A549 (cell line): ENCODE data around the gene SLC2A13. TPM values are rescaled to one million over a fixed set of nuclear protein-coding genes. Genes with fewer than 3 reads are reported as not detected.

Experiments used
- ATAC-seq, 2 experiments: fragments of 200-7000 bp in 1 of 2; fragments of >200 bp in 1 of 2; cut with Nextera tagmentation in 1 of 2; cut with Tn5 transposase in 1 of 2; 3 replicates each; pipeline versions ENCODE4 v1.8.0 to v1.9.1; 2018 to 2020; ENCODE audit warnings: mild to moderate bottlenecking in 1 of 2, moderate library complexity in 1 of 2
- CTCF ChIA-PET: fragments of 300-600 bp; sonication (Branson Sonifier 250); formaldehyde crosslinking; extraction: SDS; loops from one replicate; lab custom pipeline; 2021; ENCODE audit warnings: antibody characterized with exemption, inconsistent platforms; lab: Yijun Ruan, JAX
- POLR2A ChIA-PET: fragments of 350-600 bp; formaldehyde crosslinking; extraction: SDS; loops from one replicate; lab custom pipeline; 2021; ENCODE audit warnings: antibody characterized with exemption, inconsistent platforms; lab: Yijun Ruan, JAX
- DNase-seq, 2 experiments: peaks; one replicate each; pipeline versions ENCODE4 v3.0.0 to v3.0.0-alpha.2; 2011 to 2016; ENCODE audit warnings: low read depth in 1 of 2, low spot score in 1 of 2
- FAIRE-seq: peaks from 2 replicates; lab custom pipeline; 2011; peaks lifted over from hg19 to GRCh38; lab: Jason Lieb, UNC
- H3K27ac ChIP-seq, 2 experiments: fragments of >200 bp; sonication (Bioruptor Twin); formaldehyde crosslinking; 3 replicates each; pipeline ENCODE4 v1.5.1; 2016 to 2017
- H3K4me1 ChIP-seq: fragments of >200 bp; sonication (Bioruptor Twin); formaldehyde crosslinking; 3 replicates; pipeline ENCODE4 v1.6.1; 2016
- H3K4me2 ChIP-seq: fragments of >200 bp; sonication (Bioruptor Twin); formaldehyde crosslinking; 3 replicates; pipeline ENCODE4 v1.6.1; 2016
- H3K4me3 ChIP-seq: fragments of >200 bp; sonication (Bioruptor Twin); formaldehyde crosslinking; 3 replicates; pipeline ENCODE4 v1.5.1; 2016
- H3K9me3 ChIP-seq: fragments of >200 bp; sonication (Bioruptor Twin); formaldehyde crosslinking; 3 replicates; pipeline ENCODE4 v1.6.1; 2016
- BCL3 ChIP-seq: fragments of >200 bp; sonication (Bioruptor Twin); formaldehyde crosslinking; IDR thresholded peaks from 3 replicates; pipeline ENCODE4 v1.6.1; 2016
- CBX2 ChIP-seq: fragments of 200-600 bp; sonication (generic); IDR thresholded peaks from 2 replicates; pipeline ENCODE4 v1.6.1; 2016; ENCODE audit warnings: low read depth, mild to moderate bottlenecking, borderline replicate concordance
- CEBPB ChIP-seq, 2 experiments: fragments of >200 bp in 1 of 2; sonication (Bioruptor Twin) in 1 of 2; formaldehyde crosslinking in 1 of 2; IDR thresholded peaks; 2 replicates each; pipeline ENCODE4 v1.6.1; 2012 to 2016
- CHD2 ChIP-seq: fragments of 150-350 bp; IDR thresholded peaks from 2 replicates; pipeline ENCODE4 v1.6.1; 2014; ENCODE audit warnings: low read length; ENCODE audit not compliant: partially characterized antibody
- E2F6 ChIP-seq: IDR thresholded peaks from 2 replicates; pipeline ENCODE4 v1.6.1; 2012; ENCODE audit warnings: low read depth, borderline replicate concordance
- EHF ChIP-seq: fragments of 250-450 bp; sonication (Bioruptor Pico); IDR thresholded peaks from 2 replicates; pipeline ENCODE4 v1.5.0; 2020; ENCODE audit warnings: mild to moderate bottlenecking
- EP300 ChIP-seq, 2 experiments: fragments of >200 bp; sonication (Bioruptor Twin); formaldehyde crosslinking; IDR thresholded peaks; 2 replicates in 1 of 2; 3 replicates in 1 of 2; pipeline ENCODE4 v1.6.1; 2016 to 2017
- HOXB5 ChIP-seq: fragments of 250-450 bp; sonication (Bioruptor Pico); IDR thresholded peaks from 2 replicates; pipeline ENCODE4 v1.5.0; 2020; ENCODE audit warnings: mild to moderate bottlenecking, moderate library complexity
- JUNB ChIP-seq: fragments of >200 bp; sonication (Bioruptor Twin); formaldehyde crosslinking; IDR thresholded peaks from 2 replicates; pipeline ENCODE4 v1.6.1; 2016
- KDM5A ChIP-seq: fragments of 200-600 bp; sonication (generic); IDR thresholded peaks from 2 replicates; pipeline ENCODE4 v1.6.1; 2016; ENCODE audit warnings: antibody characterized with exemption, mild to moderate bottlenecking
- MAX ChIP-seq: IDR thresholded peaks from 2 replicates; pipeline ENCODE4 v1.6.1; 2012
- MYC ChIP-seq: IDR thresholded peaks from 2 replicates; pipeline ENCODE4 v1.6.1; 2012; ENCODE audit warnings: mild to moderate bottlenecking, inconsistent platforms, low read length, improper control_type of control experiment, borderline replicate concordance
- NPAS2 ChIP-seq: fragments of 250-450 bp; sonication (Bioruptor Pico); IDR thresholded peaks from 2 replicates; pipeline ENCODE4 v1.8.0; 2022; ENCODE audit warnings: mild to moderate bottlenecking, moderate library complexity, borderline replicate concordance
- PHF8 ChIP-seq: fragments of 200-600 bp; sonication (generic); IDR thresholded peaks from 2 replicates; pipeline ENCODE4 v1.6.1; 2016; ENCODE audit warnings: low read depth, mild to moderate bottlenecking, antibody characterized with exemption, moderate library complexity, borderline replicate concordance
- POLR2A ChIP-seq: IDR thresholded peaks from 2 replicates; pipeline ENCODE4 v1.6.1; 2012; ENCODE audit warnings: mild to moderate bottlenecking, low read length
- RAD21 ChIP-seq, 2 experiments: fragments of >200 bp in 1 of 2; sonication (Bioruptor Twin) in 1 of 2; formaldehyde crosslinking in 1 of 2; IDR thresholded peaks in 1 of 2; conservative IDR thresholded peaks in 1 of 2; 2 replicates in 1 of 2; 3 replicates in 1 of 2; pipeline ENCODE4 v1.6.1; 2012 to 2018; ENCODE audit warnings: inconsistent platforms in 1 of 2
- RARB ChIP-seq: fragments of 250-450 bp; sonication (Bioruptor Pico); IDR thresholded peaks from 2 replicates; pipeline ENCODE4 v1.8.0; 2021; ENCODE audit warnings: mild to moderate bottlenecking, moderate library complexity
- RCOR1 ChIP-seq: fragments of 150-350 bp; IDR thresholded peaks from 2 replicates; pipeline ENCODE4 v1.6.1; 2014; ENCODE audit warnings: antibody characterized with exemption, low read length, low read depth
- RNF2 ChIP-seq: fragments of 200-600 bp; sonication (generic); IDR thresholded peaks from 2 replicates; pipeline ENCODE4 v1.6.1; 2016; ENCODE audit warnings: low read depth, mild to moderate bottlenecking, antibody characterized with exemption, moderate library complexity, borderline replicate concordance
- SMC3 ChIP-seq: fragments of >200 bp; sonication (Bioruptor Twin); formaldehyde crosslinking; IDR thresholded peaks from 3 replicates; pipeline ENCODE4 v1.6.1; 2018; ENCODE audit warnings: inconsistent platforms
- TFCP2L1 ChIP-seq: fragments of 250-450 bp; sonication (Bioruptor Pico); IDR thresholded peaks from 2 replicates; pipeline ENCODE4 v1.5.0; 2021; ENCODE audit warnings: mild to moderate bottlenecking
- TP53 ChIP-seq: fragments of 250-450 bp; sonication (Bioruptor Pico); IDR thresholded peaks from 2 replicates; pipeline ENCODE4 v1.5.0; 2021; ENCODE audit warnings: mild to moderate bottlenecking, moderate library complexity
- USF2 ChIP-seq: fragments of 450-650 bp; IDR thresholded peaks from 2 replicates; pipeline ENCODE4 v1.6.1; 2014; ENCODE audit warnings: antibody characterized with exemption
- ZFP36 ChIP-seq: fragments of 450-650 bp; IDR thresholded peaks from 2 replicates; pipeline ENCODE4 v1.6.1; 2014; ENCODE audit warnings: borderline replicate concordance; ENCODE audit not compliant: partially characterized antibody
- ZNF302 ChIP-seq: fragments of 250-450 bp; sonication (Bioruptor Pico); IDR thresholded peaks from 2 replicates; pipeline ENCODE4 v1.9.0; 2021; ENCODE audit warnings: inconsistent platforms, mild to moderate bottlenecking, moderate library complexity
- WGBS: methylation state at CpG from one replicate; pipeline ENCODE4 v1.1.6; 2017; ENCODE audit errors: missing lambda C conversion rate; 5-methylcytosine and 5-hydroxymethylcytosine counted together
- polyA plus RNA-seq, 4 experiments: library from polyadenylated mRNA; depleted of rRNA in 3 of 4; stranded (reverse); fragments of >200 nt; fragmentation: RNase III in 1 of 4; extraction: RNeasy Plus Mini Kit Qiagen cat#74134 plus additional on column Dnase treatment in 1 of 4; gene quantifications; 2 replicates in 3 of 4; 3 replicates in 1 of 4; pipeline ENCODE4 v1.2.3, GENCODE V29; 2011 to 2017
- TF ChIP-seq, protein P1 (sequence below): fragments of 250-450 bp; sonication (Bioruptor Pico); IDR thresholded peaks from 2 replicates; pipeline ENCODE4 v1.5.0; 2021; ENCODE audit warnings: mild to moderate bottlenecking, moderate library complexity, borderline replicate concordance
- TF ChIP-seq, protein P2 (sequence below): fragments of >200 bp; sonication (Bioruptor Twin); formaldehyde crosslinking; IDR thresholded peaks from 2 replicates; pipeline ENCODE4 v1.6.1; 2016

SLC2A13 gene
- polyA plus RNA-seq, 2 of the 4 experiments (the other 2 are of a cell fraction) = 4.5 to 8.2 TPM

- Histone ChIP-seq H3K4me1 (peaks cover 24% of the 10 kb centered on the region), H3K9me3 (no peaks in the 10 kb centered on the region), H3K27ac (peak overlapping the region in 1 of 2 experiments; percentile 42; a peak in 3 of 6 replicates), H3K4me2 (peak overlapping the region; percentile 77), H3K4me3 (no peak overlapping the region)
- CTCF ChIA-PET = interaction anchor here (0.9 to 4.0 kb wide), 32 partner anchors 9 to 302 kb away, joined by 3 to 66 read pairs (median 6); partner anchors contain the start of gene SLC2A13
- TF ChIP-seq EHF (CRISPR knock-in tag) = no peak
- no peak for TF ChIP-seq PHF8
- TF ChIP-seq ZNF302 (CRISPR knock-in tag) = no peak
- no peak for TF ChIP-seq CBX2
- TF ChIP-seq TFCP2L1 (CRISPR knock-in tag) = no peak
- no peak for TF ChIP-seq RARB
- TF ChIP-seq KDM5A = no peak
- TF ChIP-seq POLR2A = no peak
- TF ChIP-seq SMC3 = no peak
- TF ChIP-seq CHD2 = no peak
- no peak for TF ChIP-seq EP300 (IDR thresholded peaks at IDR 0.05)
- TF ChIP-seq BCL3 = no peak
- no peak for TF ChIP-seq JUNB
- TF ChIP-seq, protein P1, sequence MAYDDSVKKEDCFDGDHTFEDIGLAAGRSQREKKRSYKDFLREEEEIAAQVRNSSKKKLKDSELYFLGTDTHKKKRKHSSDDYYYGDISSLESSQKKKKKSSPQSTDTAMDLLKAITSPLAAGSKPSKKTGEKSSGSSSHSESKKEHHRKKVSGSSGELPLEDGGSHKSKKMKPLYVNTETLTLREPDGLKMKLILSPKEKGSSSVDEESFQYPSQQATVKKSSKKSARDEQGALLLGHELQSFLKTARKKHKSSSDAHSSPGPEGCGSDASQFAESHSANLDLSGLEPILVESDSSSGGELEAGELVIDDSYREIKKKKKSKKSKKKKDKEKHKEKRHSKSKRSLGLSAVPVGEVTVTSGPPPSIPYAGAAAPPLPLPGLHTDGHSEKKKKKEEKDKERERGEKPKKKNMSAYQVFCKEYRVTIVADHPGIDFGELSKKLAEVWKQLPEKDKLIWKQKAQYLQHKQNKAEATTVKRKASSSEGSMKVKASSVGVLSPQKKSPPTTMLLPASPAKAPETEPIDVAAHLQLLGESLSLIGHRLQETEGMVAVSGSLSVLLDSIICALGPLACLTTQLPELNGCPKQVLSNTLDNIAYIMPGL (CRISPR knock-in tag) = no peak
- FAIRE-seq (no peak), ATAC-seq (peak; percentile 77 to 80; a peak in 5 of 6 replicates), DNase-seq (no peak)
- POLR2A ChIA-PET = no interaction called here
- 72% methylated on average over 3 of the region's 3 CpGs for WGBS
Measured at GRCh38 chr12:40011775-40012129, 94.1 kb downstream of the SLC2A13 start.

GRCh38 chr12:40010899-40011774, 94.7 kb downstream of the SLC2A13 start:
- FAIRE-seq = peak; percentile 81
- peak; percentile 55 to 80 for DNase-seq
- peak; percentile 95 to 98 for ATAC-seq
- Histone ChIP-seq H3K9me3 (no peaks in the 10 kb centered on the region), H3K4me1 (peaks cover 18% of the 10 kb centered on the region), H3K4me2 (peak overlapping the region; percentile 77), H3K4me3 (no peak overlapping the region), H3K27ac (peak overlapping the region in 1 of 2 experiments; percentile 42; a peak in 3 of 6 replicates)
- ChIA-PET POLR2A (no interaction called here), CTCF (interaction anchor here (0.5 to 4.0 kb wide), 38 partner anchors 9 to 305 kb away, joined by 3 to 66 read pairs (median 5); partner anchors contain the start of gene SLC2A13)
- 44% methylated on average over 11 of the region's 11 CpGs for WGBS
- TF ChIP-seq TP53 (CRISPR knock-in tag) (no peak), RCOR1 (no peak), RNF2 (no peak), MYC (no peak), RAD21 (conservative IDR thresholded peaks at IDR 0.05 in 1 of 2, IDR thresholded peaks at IDR 0.05 in 1 of 2) (peak; percentile 82), NPAS2 (no peak), CEBPB (IDR thresholded peaks at IDR 0.05) (peak in 1 of 2 experiments; percentile 36; a peak in 1 of 4 replicates), E2F6 (no peak), USF2 (no peak), ZFP36 (no peak), HOXB5 (no peak), SMC3 (peak; percentile 88), BCL3 (no peak), MAX (no peak)
- TF ChIP-seq, protein P2, sequence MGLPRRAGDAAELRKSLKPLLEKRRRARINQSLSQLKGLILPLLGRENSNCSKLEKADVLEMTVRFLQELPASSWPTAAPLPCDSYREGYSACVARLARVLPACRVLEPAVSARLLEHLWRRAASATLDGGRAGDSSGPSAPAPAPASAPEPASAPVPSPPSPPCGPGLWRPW = no peak
